ENCODE results near the gene FOXO6. TPM values are rescaled to one million over a fixed set of nuclear protein-coding genes. Genes with fewer than 3 reads are reported as not detected.

Gene FOXO6
- polyA plus RNA-seq, 1 of the 3 experiments (the other 2 are of a cell fraction): 0.35 TPM

DNA sequence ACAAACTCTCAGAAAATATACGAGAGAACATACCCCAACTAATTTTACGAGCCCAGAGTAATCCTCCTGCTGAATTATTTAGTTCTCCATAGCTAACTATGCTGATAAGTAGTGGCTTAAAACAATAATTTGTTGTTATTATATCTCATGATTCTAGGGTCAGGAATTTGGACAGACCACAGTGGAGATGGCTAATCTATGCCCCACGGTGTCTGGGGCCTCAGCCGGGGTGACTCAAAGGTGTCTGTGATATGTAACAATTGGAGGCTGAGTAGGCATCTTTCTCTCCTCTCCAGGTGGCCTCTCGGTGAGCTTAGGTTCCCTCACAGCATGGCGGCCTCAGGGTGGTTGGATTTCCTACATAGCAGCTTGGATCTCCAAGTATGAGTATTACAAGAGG is 35.4 kb upstream of the FOXO6 start:
- CTCF ChIA-PET: interaction anchor here (5.7 kb wide), 1 partner anchor 106 kb away, joined by 35 read pairs; no protein-coding TSS in a partner anchor
- DNase-seq: no peak
- 55% methylated on average over 5 of the region's 6 CpGs for WGBS (ENCODE audit: low lambda C conversion rate)
- Histone ChIP-seq H3K36me3 (replicated peaks in 1 of 2; ENCODE audit: control insufficient read depth in 1 of 2, insufficient read depth in 2 of 2, low read length in 1 of 2) (no peaks in the 10 kb centered on the region), H3K9me2 (no peaks in the 10 kb centered on the region), H3K27ac (ENCODE audit: low read depth in 2 of 2, low read length in 1 of 2) (no peak overlapping the region), H3K9me3 (no peaks in the 10 kb centered on the region), H3K9ac (no peak overlapping the region), H2AFZ (ENCODE audit: low read depth) (no peak overlapping the region), H3K79me2 (ENCODE audit: insufficient read depth) (no peaks in the 10 kb centered on the region), H3K27me3 (ENCODE audit: insufficient read depth) (no peaks in the 10 kb centered on the region), H3K4me2 (no peak overlapping the region), H4K20me1 (ENCODE audit: insufficient read depth) (no peaks in the 10 kb centered on the region), H3K4me3 (ENCODE audit: low read depth in 2 of 2, low read length in 1 of 2) (no peak overlapping the region), H3F3A (replicated peaks; ENCODE audit: insufficient read depth) (peaks cover 3% of the 10 kb centered on the region), H3K4me1 (ENCODE audit: control insufficient read depth in 1 of 2, insufficient read depth in 2 of 2, low read depth in 1 of 2, low read length in 1 of 2) (peaks cover 0 to 10% of the 10 kb centered on the region in 2 experiments; a peak in 1 of 4 replicates)
- POLR2A ChIA-PET: no interaction called here
- TF ChIP-seq SIN3A (IDR thresholded peaks at IDR 0.05; ENCODE audit: borderline replicate concordance, low read depth, low read length) (no peak), TCF12 (IDR thresholded peaks at IDR 0.05) (peak; percentile 74), FOSL2 (IDR thresholded peaks at IDR 0.05; ENCODE audit: borderline replicate concordance, low read depth) (0 out of 2 replicates have a peak, but pooled peaks have one; percentile 30), TEAD4 (IDR thresholded peaks at IDR 0.05; ENCODE audit: borderline replicate concordance, insufficient read depth) (no peak)

DNA sequence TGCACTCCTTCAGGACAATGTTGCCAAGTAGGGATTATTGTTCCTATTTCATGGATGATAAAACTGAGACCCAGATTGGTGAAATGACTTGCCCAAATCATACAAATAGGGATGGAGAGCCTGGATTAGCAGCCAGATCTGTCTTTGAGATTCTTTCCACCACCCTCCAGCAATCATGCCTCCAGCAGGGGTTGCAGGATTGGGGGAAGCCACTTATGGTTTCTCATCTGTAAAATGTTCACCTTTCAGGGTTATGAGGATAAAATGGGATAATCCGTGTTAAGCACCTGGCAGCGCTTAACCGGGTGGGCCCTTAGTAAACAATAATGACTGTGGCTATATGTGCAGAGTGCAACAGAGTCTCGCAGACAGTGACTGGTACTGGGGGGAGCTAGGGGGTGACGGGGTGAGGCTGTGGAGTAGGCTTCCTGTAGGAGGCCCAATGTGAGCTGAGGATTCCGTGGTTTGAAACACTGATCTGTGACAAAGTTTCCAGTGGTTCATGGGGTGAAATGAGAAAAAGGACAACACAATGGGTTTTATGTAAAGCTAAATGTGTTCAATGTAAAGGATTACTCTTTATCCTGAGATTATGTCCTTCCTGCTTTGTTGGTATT is 33.7 kb upstream of the FOXO6 start:
- peaks cover 3% of the 10 kb centered on the region for H3F3A ChIP-seq (replicated peaks; ENCODE audit: insufficient read depth)
- H3K79me2 ChIP-seq (ENCODE audit: insufficient read depth): no peaks in the 10 kb centered on the region
- no peak overlapping the region for H3K4me3 ChIP-seq (ENCODE audit: low read depth in 2 of 2, low read length in 1 of 2)
- TF ChIP-seq, protein P1, sequence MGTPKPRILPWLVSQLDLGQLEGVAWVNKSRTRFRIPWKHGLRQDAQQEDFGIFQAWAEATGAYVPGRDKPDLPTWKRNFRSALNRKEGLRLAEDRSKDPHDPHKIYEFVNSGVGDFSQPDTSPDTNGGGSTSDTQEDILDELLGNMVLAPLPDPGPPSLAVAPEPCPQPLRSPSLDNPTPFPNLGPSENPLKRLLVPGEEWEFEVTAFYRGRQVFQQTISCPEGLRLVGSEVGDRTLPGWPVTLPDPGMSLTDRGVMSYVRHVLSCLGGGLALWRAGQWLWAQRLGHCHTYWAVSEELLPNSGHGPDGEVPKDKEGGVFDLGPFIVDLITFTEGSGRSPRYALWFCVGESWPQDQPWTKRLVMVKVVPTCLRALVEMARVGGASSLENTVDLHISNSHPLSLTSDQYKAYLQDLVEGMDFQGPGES (IDR thresholded peaks at IDR 0.05; ENCODE audit: low read depth, low read length): no peak
- TF ChIP-seq EZH2phosphoT487 (IDR thresholded peaks at IDR 0.05; ENCODE audit: borderline replicate concordance, low read depth) (no peak), NFIC (IDR thresholded peaks at IDR 0.05; ENCODE audit: borderline replicate concordance) (no peak), RAD21 (IDR thresholded peaks at IDR 0.05; ENCODE audit: low read length) (no peak), GABPA (IDR thresholded peaks at IDR 0.05; ENCODE audit: low read depth) (no peak), GATA2 (CRISPR knock-in tag; IDR thresholded peaks at IDR 0.05) (no peak), RFX5 (IDR thresholded peaks at IDR 0.05; ENCODE audit: low read length) (no peak), MEF2A (IDR thresholded peaks at IDR 0.05; ENCODE audit: borderline replicate concordance, low read depth) (no peak)
- TF ChIP-seq, protein P2, sequence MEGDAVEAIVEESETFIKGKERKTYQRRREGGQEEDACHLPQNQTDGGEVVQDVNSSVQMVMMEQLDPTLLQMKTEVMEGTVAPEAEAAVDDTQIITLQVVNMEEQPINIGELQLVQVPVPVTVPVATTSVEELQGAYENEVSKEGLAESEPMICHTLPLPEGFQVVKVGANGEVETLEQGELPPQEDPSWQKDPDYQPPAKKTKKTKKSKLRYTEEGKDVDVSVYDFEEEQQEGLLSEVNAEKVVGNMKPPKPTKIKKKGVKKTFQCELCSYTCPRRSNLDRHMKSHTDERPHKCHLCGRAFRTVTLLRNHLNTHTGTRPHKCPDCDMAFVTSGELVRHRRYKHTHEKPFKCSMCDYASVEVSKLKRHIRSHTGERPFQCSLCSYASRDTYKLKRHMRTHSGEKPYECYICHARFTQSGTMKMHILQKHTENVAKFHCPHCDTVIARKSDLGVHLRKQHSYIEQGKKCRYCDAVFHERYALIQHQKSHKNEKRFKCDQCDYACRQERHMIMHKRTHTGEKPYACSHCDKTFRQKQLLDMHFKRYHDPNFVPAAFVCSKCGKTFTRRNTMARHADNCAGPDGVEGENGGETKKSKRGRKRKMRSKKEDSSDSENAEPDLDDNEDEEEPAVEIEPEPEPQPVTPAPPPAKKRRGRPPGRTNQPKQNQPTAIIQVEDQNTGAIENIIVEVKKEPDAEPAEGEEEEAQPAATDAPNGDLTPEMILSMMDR (IDR thresholded peaks at IDR 0.05): no peak
- DNase-seq: no peak
- no peaks in the 10 kb centered on the region for H3K9me2 ChIP-seq
- no peak overlapping the region for H3K4me2 ChIP-seq
- no peak overlapping the region for H2AFZ ChIP-seq (ENCODE audit: low read depth)
- ChIA-PET POLR2A (no interaction called here), CTCF (interaction anchor here (0.7 to 1.1 kb wide), 3 partner anchors 90 to 104 kb away, joined by 3 to 4 read pairs (median 3); no protein-coding TSS in a partner anchor)
- no peaks in the 10 kb centered on the region for H3K27me3 ChIP-seq (ENCODE audit: insufficient read depth)
- H4K20me1 ChIP-seq (ENCODE audit: insufficient read depth): no peaks in the 10 kb centered on the region
- H3K4me1 ChIP-seq (ENCODE audit: control insufficient read depth in 1 of 2, insufficient read depth in 2 of 2, low read depth in 1 of 2, low read length in 1 of 2): peaks cover 0 to 12% of the 10 kb centered on the region in 2 experiments; a peak in 1 of 4 replicates
- WGBS (ENCODE audit: low lambda C conversion rate): 70% methylated on average over 6 of the region's 6 CpGs
- H3K36me3 ChIP-seq (replicated peaks in 1 of 2; ENCODE audit: control insufficient read depth in 1 of 2, insufficient read depth in 2 of 2, low read length in 1 of 2): no peaks in the 10 kb centered on the region
- H3K9ac ChIP-seq: no peak overlapping the region
- H3K27ac ChIP-seq (ENCODE audit: low read depth in 2 of 2, low read length in 1 of 2): no peak overlapping the region
- H3K9me3 ChIP-seq: no peaks in the 10 kb centered on the region
